GM19035 (cell line): ENCODE measurements around the gene ADCK2.
"Not testable (repeated sequence)": the region's sequence is repeated elsewhere in the genome, so short reads cannot be mapped to it uniquely, and the experiment has no call there.

Source experiments
- ATAC-seq: cut with Tn5 transposase; IDR thresholded peaks from one replicate; pipeline ENCODE4 v1.9.1; 2021; ENCODE audit not compliant: unreplicated experiment

ADCK2 gene

GRCh38 chr7:140734096-140734495, 61.4 kb downstream of the ADCK2 start:
- ATAC-seq: no peak

GRCh38 chr7:140734729-140735128, 62.0 kb downstream of the ADCK2 start:
- no peak for ATAC-seq

- no peak for ATAC-seq
Measured at GRCh38 chr7:140738280-140738679, 65.5 kb downstream of the ADCK2 start.

GRCh38 chr7:140743255-140743654, 70.5 kb downstream of the ADCK2 start:
- not testable (repeated sequence) for ATAC-seq

GRCh38 chr7:140744005-140744404, 71.3 kb downstream of the ADCK2 start:
- ATAC-seq: no peak
